ENCODE results near the gene SIX2.

GRCh38 chr2:44969936-44970335 lies 39.3 kb downstream of the SIX2 start:
- no peak for TF ChIP-seq CHD2 (IDR thresholded peaks at IDR 0.05; ENCODE audit: low read length)
- TF ChIP-seq CTCF (IDR thresholded peaks at IDR 0.05; ENCODE audit: control extremely low read depth in 1 of 3, insufficient read depth in 1 of 3, low read depth in 1 of 3, low read length in 3 of 3): no peak
- no peak for TF ChIP-seq EZH2 (IDR thresholded peaks at IDR 0.05; ENCODE audit: low read depth, low read length, severe bottlenecking)
- TF ChIP-seq HDAC6 (IDR thresholded peaks at IDR 0.05; ENCODE audit: low read depth, low read length): no peak
- TF ChIP-seq RBBP5 (IDR thresholded peaks at IDR 0.05; ENCODE audit: borderline replicate concordance, low read depth, low read length): no peak
- no peak for TF ChIP-seq POLR2A (IDR thresholded peaks at IDR 0.05; ENCODE audit: control extremely low read depth in 1 of 2, low read depth in 2 of 2, low read length in 2 of 2)
- no peak for TF ChIP-seq CHD1 (IDR thresholded peaks at IDR 0.05; ENCODE audit: low read depth, low read length)
- TF ChIP-seq ZNF274 (IDR thresholded peaks at IDR 0.05; ENCODE audit: borderline replicate concordance, extremely low read depth, low read length): no peak
- TF ChIP-seq GABPA (IDR thresholded peaks at IDR 0.05; ENCODE audit: borderline replicate concordance, insufficient read depth, low read length): no peak
- no peak for TF ChIP-seq EP300 (IDR thresholded peaks at IDR 0.05; ENCODE audit: borderline replicate concordance in 1 of 2, low read depth in 2 of 2, low read length in 2 of 2)
- no peak for TF ChIP-seq USF2 (IDR thresholded peaks at IDR 0.05; ENCODE audit: low read length)
- TF ChIP-seq SP2 (IDR thresholded peaks at IDR 0.05; ENCODE audit: low read length): no peak
